NCI-H345 treated with DMSO at 0.1 percent for 48 hours (cell line): Measurements from ENCODE around the gene LMF2.
"Not testable (repeated sequence)": the region's sequence is repeated elsewhere in the genome, so short reads cannot be mapped to it uniquely, and the experiment has no call there.

Experiments
- DNase-seq: peaks from one replicate; lab custom pipeline; 2025; ENCODE audit not compliant: unreplicated experiment; lab: John Stamatoyannopoulos, UW

The LMF2 gene

GRCh38 chr22:50507421-50507990 is at the start of gene LMF2:
Gene LMF2, minus strand, starts transcription at chr22:50507702. Its CDS starts 27 bp downstream, at chr22:50507675.
- DNase-seq: peak; percentile 60

GRCh38 chr22:50556703-50557102 is 49.2 kb upstream of the LMF2 start:
- DNase-seq: no peak

- no peak for DNase-seq
Observed at GRCh38 chr22:50553310-50553709, 45.8 kb upstream of the LMF2 start.

- no peak for DNase-seq
Observed at GRCh38 chr22:50551160-50551752, 43.8 kb upstream of the LMF2 start.

GRCh38 chr22:50550395-50550794 is 42.9 kb upstream of the LMF2 start:
- no peak for DNase-seq

GRCh38 chr22:50548921-50549790 is 41.7 kb upstream of the LMF2 start:
- no peak for DNase-seq

- DNase-seq: no peak
Observed at GRCh38 chr22:50548040-50548920, 40.8 kb upstream of the LMF2 start.

GRCh38 chr22:50547263-50547985 is 39.9 kb upstream of the LMF2 start:
- DNase-seq: no peak

- no peak for DNase-seq
Observed at GRCh38 chr22:50546326-50547262, 39.1 kb upstream of the LMF2 start.

- DNase-seq: no peak
Observed at GRCh38 chr22:50545522-50546325, 38.2 kb upstream of the LMF2 start, which contains the start of gene KLHDC7B. Gene KLHDC7B, plus strand, starts transcription at chr22:50545899. Its CDS starts 345 bp downstream, at chr22:50546244.

- DNase-seq: no peak
Observed at GRCh38 chr22:50544746-50545253, 37.3 kb upstream of the LMF2 start.

GRCh38 chr22:50544078-50544745 is 36.7 kb upstream of the LMF2 start:
- no peak for DNase-seq

- DNase-seq: no peak
Observed at GRCh38 chr22:50542416-50542927, 35.0 kb upstream of the LMF2 start.

- not testable (repeated sequence) for DNase-seq
Observed at GRCh38 chr22:50541667-50542026, 34.1 kb upstream of the LMF2 start.

- no peak for DNase-seq
Observed at GRCh38 chr22:50540381-50540780, 32.9 kb upstream of the LMF2 start.

- no peak for DNase-seq
Observed at GRCh38 chr22:50537765-50538164, 30.3 kb upstream of the LMF2 start.

GRCh38 chr22:50536226-50536625 is 28.7 kb upstream of the LMF2 start:
- DNase-seq: no peak

GRCh38 chr22:50535113-50535512 is 27.6 kb upstream of the LMF2 start:
- no peak for DNase-seq
